Right lung (tissue), 10 donors: ENCODE measurements around the gene MSH4. TPM values are rescaled to one million over a fixed set of nuclear protein-coding genes. Genes with fewer than 3 reads are reported as not detected.
A peak's percentile ranks its signal among the peaks of the same experiment; 100 is the strongest.
"Not testable (repeated sequence)": the region's sequence is repeated elsewhere in the genome, so short reads cannot be mapped to it uniquely, and the experiment has no call there.

Experiments
- DNase-seq, 2 donors: peaks; one replicate each; pipeline ENCODE4 v3.0.0-alpha.2; 2013
- long read RNA-seq, 8 donors: transcript quantifications; one replicate each; lab custom pipeline, GENCODE V29; 2026
- polyA plus RNA-seq, 5 donors: library from polyadenylated mRNA; unstranded; fragments of 120-200 nt; gene quantifications; one replicate each; pipeline versions ENCODE4 v1.2.1 to v1.2.3, GENCODE V29; 2013; ENCODE audit warnings: inconsistent platforms in 1 of 5, low replicate concordance in 1 of 5; ENCODE audit not compliant: insufficient read length in 5 of 5, insufficient read depth in 1 of 5

MSH4 gene
- polyA plus RNA-seq, result under 1 TPM; 0.17 to 0.59 (median 0.49) TPM
- long read RNA-seq, donor 1, result 0 reads
- long read RNA-seq, donor 2, result 0 reads
- long read RNA-seq, donor 3, result 0 reads
- long read RNA-seq, donor 4, result 0 reads
- long read RNA-seq, donor 5, result 0 reads
- long read RNA-seq, donor 6, result 0 reads
- long read RNA-seq, donor 7, result 0 reads
- long read RNA-seq, donor 8, result 0 reads

DNA sequence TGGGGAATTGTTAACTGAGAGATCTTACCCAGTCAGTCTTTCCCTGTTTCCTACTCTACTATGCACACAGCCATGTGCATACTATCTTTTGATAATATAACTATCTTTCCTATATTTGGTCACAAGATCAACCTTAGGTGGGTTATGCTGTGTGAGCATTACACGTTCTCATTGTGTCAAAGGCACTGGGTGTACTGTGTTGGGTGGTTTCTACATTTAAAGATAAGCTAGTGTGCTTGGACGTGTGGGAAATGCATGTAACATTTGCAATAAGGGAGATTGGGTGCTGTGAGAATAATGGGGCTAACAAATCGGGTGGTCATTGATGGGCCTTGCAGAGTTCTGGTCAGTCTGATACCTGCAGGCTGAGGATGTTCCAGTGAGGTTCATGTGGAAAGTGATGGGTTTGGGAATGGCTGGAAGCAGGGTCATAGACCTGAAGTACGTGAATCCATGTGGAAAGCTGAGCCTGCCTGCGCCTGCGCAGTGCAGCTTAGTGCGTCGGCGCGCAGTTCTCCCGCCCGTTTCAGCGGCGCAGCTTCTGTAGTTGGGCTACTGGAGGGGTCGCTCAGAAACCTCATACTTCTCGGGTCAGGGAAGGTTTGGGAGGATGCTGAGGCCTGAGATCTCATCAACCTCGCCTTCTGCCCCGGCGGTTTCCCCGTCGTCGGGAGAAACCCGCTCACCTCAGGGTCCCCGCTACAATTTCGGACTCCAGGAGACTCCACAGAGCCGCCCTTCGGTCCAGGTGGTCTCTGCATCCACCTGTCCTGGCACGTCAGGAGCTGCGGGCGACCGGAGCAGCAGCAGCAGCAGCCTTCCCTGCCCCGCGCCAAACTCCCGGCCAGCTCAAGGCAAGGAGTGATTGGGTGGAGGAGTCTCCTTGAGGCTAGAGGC is at the start of gene MSH4:
Gene MSH4 (plus strand): TSS at position 507 of the 897 bp plus-strand sequence. CDS start 104 bp downstream, at position 611.
- no peak for DNase-seq

DNA sequence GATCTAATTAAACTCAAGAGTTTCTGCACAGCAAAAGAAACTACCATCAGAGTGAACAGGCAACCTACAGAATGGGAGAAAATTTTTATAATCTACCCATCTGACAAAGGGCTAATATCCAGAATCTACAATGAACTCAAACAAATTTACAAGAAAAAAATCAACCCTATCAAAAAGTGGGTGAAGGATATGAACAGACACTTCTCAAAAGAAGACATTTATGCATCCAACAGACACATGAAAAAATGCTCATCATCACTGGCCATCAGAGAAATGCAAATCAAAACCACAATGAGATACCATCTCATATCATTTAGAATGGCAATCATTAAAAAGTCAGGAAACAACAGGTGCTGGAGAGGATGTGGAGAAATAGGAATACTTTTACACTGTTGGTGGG is 39.5 kb upstream of the MSH4 start:
- DNase-seq, result not testable (repeated sequence)

DNA sequence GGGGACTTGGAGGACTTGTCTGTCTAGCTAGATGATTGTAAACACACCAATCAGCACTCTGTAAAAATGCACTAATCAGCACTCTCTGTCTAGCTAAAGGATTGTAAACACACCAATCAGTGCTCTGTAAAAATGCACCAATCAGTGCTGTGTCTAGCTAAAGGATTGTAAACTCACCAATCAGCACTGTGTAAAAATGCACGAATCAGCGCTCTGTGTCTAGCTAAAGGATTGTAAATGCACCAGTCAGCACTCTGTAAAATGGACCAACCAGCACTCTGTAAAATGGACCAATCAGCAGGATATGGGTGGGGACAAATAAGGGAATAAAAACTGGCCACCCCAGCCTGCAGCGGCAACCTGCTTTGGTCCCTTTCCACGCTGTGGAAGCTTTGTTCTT is 38.1 kb upstream of the MSH4 start:
- DNase-seq, result not testable (repeated sequence)

DNA sequence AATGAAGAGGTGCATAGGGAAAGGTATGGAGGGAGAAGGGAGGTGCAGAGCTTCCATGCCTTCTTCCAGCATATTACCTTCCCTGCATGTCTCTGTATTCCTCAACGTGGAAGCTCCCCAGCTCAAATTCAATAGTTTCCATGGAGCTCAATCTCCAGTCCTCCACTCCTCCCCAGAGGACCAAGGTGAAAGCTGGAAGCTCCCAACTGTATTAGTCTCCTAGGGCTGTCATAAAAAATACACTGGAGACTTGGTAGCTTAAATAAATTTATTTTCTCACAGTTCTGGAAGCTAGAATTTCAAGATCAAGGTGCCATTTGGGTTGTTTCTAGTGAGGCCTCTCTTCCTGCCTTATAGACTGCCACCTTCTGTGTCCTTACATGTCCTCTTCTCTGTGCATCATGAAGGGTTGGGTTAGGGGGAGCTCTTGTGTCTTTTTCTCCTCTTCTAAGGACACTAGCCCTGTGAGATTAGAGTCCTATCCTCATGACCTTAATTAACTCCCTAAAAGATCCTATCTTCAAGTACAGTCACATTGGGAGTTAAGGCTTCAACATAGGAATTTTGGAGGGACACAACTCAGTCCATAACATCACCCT is 32.5 kb upstream of the MSH4 start:
- DNase-seq, result no peak

DNA sequence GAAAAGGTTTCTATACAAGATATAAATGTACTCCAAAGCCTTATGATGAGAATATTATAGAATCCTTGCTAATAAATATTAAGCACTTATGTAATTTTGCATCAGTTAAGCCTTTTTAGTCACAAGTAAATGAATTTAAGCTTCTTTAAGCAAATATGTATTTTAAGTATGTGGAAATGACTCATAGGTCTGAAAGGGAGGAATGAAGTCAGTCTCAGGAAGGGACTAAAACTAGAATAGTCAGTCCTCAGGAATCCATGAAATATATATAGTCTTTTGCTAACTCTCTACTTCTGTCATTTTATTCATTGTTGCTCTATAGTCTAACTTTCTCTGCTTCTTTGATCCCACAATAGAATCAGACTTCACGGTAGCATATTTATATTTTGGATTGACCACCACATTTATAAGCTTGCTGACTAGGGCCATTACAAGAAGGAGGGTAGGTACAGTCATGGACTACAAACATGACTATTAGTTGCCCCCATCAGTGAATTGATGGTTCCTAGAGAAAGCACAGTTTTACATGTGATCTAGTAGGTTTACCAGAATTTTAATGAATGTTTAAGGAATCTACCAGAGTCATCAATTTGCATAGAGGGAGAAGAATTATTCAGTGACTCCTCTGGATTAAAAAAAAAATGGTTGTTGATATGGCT is 30.9 kb upstream of the MSH4 start:
- no peak for DNase-seq

DNA sequence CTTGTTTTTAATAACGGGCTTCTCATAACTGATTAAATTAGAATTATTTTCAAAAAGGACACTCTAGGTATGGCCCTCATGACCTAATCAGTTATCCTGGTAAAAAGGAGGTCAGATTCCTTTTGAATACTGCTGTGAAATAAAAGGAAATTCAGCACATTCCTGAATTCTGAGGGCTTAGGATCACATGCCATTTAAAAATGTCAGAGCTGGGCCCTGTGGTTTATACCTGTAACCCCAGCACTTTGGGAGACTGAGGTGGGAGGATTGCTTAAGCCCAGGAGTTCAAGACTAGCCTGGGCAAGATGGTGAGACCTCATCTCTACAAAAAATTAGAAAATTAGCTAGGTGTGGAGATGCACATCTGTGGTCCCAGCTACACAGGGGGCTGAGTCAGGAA is 28.7 kb upstream of the MSH4 start:
- DNase-seq, result no peak

DNA sequence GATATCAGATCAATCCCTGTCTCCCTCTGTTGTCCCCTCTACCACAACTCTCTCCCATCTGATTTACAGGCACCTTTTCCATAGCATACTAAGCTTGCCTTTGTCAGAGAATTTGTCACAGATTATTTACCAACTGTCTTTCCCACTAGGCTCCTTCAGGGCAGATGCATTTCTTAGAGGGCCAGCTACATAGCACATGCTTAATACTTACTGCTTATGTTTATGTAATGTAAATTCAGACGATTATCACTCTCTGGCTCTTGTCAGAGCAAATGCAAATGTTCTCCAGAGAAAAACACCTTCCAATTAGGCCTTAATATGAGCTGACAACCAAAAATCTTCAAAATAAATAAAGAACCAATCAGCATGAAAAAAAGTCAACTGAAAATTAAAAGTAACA is 25.9 kb upstream of the MSH4 start:
- no peak for DNase-seq

DNA sequence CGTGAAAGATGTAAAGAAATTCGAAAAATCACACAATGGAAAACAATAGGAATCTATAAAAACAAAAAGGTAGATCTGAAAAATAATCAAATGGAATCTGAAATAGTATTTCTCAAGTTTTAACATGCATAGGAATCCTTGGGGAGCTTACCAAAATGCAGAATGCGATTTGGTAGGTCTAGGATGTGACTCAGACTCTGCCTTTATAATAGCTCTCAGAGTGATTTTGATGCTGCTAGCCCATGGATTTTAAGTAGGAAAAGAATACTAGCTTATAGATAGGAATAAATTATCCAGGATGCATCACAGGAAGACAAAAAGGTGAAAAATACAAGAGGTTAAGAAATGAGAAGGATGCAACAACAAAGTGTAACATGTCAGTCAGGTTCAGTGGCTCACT is 24.7 kb upstream of the MSH4 start:
- no peak for DNase-seq

DNA sequence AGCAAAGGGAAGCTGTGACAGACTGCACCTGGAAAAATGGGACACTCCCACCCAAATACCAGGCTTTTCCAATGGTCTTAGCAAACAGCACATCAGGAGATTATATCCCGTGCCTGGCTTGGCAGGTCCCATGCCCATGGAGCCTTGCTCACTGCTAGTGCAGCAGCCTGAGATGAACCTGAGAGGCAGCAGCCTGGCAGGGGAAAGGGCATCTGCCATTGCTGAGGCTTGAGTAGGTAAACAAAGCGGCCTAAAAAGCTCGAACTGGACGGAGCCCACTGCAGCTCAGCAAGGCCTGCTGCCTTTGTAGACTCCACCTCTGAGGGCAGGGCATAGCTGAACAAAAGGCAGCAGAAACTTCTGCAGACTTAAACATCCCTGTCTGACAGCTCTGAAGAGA is 18.9 kb upstream of the MSH4 start:
- not testable (repeated sequence) for DNase-seq

DNA sequence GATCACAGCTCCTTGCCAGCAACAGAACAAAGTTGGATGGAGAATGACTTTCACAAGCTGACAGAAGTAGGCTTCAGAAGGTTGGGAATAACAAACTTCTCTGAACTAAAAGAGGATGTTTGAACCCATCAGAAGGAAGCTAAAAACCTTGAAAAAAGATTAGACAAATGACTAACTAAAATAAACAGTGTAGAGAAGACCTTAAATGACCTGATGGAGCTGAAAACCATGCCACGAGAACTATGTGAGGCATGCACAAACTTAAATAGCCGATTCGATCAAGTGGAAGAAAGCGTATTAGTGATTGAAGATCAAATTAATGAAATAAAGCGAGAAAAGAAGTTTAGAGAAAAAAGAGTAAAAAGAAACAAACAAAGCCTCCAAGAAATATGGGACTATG is 18.0 kb upstream of the MSH4 start:
- not testable (repeated sequence) for DNase-seq

DNA sequence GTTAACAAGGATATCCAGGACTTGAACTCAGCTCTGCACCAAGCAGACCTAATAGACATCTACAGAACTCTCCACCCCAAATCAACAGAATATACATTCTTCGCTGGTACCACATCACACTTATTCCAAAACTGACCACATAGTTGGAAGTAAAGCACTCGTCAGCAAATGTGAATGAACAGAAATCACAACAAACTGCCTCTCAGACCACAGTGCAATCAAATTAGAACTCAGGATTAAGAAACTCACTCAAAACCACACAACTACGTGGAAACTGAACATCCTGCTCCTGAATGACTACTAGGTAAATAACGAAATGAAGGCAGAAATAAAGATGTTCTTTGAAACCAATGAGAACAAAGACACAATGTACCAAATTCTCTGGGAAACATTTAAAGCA is 16.5 kb upstream of the MSH4 start:
- not testable (repeated sequence) for DNase-seq

DNA sequence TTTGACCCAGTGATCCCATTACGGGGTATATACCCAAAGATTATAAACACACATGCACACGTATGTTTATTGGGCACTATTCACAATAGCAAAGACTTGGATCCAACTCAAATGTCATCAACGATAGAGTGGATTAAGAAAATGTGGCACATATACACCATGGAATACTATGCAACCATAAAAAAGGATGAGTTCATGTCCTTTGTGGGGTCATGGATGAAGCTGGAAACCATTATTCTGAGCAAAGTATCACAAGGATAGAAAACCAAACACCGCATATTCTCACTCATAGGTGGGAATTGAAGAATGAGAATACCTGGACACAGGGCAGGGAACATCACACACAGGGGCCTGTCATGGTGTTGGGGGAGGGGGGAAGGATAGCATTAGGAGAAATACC is 12.8 kb upstream of the MSH4 start:
- DNase-seq, result not testable (repeated sequence)

DNA sequence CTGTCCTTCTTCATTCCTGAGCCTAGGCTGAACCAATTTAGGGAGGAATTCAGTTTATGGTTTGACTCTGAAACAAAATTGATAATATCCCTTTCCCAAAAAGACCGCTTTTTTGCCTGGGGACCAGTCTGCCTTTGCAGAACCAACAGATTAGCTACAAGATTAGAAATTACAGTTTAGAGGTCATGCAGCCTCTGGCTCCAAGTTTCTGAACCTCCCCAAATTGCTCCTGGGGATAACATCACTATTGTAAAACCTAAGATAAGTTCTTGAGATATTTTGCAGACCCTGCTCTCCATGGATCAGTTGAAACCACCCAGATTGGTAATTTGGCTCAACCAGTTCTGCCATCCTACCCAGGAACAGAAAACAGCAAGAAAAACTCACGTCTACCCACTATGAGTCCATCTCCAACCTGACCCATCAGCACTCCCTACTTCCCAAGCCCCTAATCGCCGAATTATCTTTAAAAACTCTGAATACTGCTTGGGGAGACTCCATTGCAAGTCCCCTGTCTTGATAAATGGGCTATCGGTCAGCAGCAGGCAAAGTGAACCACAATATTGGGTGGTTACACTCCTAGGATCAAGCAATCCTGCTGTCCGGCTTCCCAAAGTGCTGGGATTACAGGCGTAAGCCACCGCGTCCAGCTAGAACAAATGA is 11.2 kb upstream of the MSH4 start:
- DNase-seq, result no peak

DNA sequence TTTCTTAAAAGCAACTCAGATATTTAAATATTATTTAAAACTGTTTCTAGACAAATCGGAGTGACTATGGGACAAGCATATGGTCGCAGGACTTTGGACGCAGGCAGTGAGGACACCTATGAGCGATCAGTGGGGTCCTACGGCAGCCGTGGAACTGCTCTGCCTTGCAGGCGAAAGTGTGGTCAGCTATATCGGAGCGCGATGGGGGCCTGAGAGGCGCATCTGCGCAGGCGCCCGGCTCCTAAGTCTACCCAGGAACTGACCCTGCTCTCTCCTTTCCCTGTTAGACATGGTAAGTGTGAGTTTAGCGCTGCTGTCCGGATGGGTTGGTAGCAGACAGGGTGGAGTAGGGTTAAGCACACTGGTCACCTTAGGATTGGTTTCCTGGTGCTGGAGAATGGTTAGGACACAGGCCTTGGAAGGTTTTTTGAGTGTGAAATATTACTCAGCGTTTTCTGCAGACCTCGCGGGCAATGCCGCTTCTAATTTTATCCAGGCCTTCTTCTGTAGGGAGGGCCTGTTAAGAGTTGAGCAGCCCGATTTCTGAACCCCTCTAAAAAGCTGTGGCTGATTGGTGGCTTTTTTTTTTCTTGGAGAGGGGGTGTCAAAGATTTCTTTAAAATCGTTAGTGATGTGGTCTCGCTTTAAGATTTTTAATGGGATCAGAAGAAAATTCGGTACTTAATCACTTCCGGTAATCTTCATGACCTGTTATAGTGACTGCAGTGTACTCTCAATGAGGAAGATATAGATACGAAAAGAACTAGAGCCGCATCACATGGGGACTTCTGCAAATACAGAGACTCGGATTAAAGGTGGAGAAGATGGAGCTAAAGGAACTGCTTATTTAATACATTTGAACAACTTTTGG is 10.5 kb upstream of the MSH4 start, which contains the start of gene RABGGTB:
Gene RABGGTB (plus strand): TSS at position 274 of the 871 bp plus-strand sequence. CDS start 16 bp downstream, at position 290.
- DNase-seq, result peak; percentile 95 to 96

DNA sequence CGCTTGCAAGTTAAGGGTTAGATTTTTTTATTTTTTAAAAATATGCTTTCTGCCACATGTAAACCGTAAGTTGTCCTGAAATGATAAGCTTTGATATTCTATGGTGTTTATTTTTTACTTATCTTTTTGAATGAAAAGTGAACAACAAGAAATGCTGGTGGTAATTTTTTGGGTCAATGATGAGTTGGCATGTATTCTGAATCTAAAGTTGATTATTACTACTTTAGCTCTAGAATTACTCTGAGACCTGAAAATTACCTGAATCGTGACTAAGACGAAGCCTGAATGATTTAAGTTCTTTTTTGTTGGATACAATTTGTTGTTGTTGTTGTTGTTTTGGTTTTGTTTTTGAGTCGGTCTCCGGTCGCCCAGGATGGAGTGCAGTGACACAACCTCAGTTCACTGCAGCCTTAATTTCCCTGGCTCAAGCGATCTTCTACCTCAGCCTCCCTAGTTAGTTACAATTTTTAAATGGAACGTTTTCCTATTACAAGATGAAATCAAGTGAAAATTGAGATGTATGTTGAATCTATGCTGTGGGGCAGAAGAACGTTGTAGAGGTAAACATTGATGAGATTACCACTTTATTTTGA is 9.7 kb upstream of the MSH4 start:
- DNase-seq, result no peak

DNA sequence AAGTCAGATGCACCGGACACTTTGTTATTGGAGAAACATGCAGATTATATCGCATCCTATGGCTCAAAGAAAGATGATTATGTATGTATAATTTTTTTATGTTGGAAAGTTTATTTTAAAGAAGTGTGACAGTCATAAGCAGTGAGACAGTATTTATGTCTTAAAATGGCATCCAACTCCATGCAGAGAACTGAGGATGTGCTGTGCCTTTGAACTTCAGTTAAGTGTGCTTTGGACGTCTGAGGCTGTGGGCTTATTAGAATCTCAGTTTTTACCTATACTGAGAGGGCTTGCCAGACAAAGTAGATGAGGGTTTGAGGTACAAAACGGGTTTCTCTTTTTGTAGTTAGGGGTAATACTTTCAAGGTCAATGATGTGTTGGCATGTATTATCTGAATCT is 9.2 kb upstream of the MSH4 start:
- DNase-seq, result no peak

DNA sequence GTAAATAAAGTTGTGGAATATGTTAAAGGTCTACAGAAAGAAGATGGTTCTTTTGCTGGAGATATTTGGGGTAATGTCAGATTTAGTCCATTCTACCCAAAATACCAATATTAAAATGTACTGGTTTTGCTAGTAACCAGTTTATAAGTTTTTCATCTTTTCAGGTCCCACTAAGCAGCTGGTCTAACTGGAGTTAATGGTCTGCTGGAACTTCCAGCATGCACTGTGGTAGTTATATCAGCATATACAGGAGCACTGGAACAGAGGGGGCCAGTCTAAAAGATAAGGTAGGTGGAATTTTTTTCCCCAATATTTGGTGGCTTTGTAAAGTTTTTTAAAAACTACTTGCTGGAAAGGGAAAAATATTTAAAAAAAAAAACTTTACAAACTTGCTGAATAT is 6.7 kb upstream of the MSH4 start:
- DNase-seq, result no peak

DNA sequence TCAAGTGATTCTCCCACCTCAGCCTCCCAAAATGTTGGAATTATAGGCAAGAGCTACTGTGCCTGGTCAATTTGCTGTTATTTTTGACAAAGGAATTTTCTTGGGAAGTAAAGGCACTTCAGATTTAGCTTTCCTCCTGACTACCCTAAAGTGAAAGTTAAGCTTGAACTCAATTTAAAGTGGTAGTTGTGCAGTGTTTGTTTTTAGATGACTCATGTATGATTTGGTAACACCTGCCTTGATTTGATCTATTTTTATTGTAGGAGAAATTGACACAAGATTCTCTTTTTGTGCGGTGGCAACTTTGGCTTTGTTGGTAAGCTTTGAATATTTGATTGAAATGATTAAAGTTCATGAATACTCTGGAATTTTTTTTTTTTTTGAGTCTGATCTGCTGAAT is 5.7 kb upstream of the MSH4 start:
- DNase-seq, result no peak

DNA sequence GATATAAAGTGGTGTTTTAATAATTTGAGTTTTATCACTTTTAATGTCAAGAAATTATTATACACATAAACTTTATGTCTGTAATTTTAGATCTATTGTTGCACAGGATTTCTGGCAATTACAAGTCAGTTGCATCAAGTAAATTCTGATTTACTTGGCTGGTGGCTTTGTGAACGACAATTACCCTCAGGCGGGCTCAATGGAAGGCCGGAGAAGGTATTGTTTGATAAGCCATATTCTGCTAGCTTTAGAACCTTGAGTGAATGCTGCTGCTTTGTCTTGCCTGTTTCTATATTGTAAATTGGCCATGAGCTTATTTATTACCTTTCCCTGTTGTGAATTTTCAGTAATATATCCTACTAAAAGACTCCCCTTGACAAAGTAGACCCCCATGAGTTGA is 4.6 kb upstream of the MSH4 start:
- no peak for DNase-seq

DNA sequence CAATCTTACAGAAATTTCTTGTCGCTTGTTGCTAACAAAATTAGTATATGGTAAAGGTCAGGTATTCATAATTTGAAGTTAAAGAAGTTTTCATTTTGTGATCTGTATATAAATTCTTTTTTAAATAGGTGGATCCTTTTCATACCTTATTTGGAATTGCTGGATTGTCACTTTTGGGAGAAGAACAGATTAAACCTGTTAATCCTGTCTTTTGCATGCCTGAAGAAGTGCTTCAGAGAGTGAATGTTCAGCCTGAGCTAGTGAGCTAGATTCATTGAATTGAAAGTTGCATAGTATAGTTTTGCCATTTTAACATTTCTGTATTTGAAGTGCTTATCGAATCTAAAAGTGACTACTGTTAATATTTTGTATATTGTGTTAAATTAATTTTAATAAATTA is 2.3 kb upstream of the MSH4 start:
- DNase-seq, result no peak
